Measurements from ENCODE around the gene NDRG3.

DNA sequence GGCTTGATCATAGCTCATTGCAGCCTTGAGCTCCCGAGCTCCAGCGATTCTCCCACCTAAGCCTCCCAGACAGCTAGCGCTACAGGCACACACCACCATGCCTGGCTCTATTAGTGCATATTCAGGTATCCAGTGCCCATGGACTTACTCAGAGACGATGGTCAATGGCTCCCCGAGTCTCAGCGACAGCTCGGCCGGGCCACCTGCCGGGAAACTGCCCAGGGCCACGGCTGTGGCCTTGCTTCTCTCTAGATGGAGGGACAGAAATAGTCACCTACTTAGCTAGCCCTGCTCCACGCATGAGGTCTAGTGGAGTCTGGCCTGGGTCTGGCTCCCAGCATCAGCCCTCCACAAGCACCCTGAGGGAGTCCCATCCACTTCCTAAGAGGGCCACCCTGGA is 111.5 kb downstream of the NDRG3 start:
- TF ChIP-seq, protein P1, sequence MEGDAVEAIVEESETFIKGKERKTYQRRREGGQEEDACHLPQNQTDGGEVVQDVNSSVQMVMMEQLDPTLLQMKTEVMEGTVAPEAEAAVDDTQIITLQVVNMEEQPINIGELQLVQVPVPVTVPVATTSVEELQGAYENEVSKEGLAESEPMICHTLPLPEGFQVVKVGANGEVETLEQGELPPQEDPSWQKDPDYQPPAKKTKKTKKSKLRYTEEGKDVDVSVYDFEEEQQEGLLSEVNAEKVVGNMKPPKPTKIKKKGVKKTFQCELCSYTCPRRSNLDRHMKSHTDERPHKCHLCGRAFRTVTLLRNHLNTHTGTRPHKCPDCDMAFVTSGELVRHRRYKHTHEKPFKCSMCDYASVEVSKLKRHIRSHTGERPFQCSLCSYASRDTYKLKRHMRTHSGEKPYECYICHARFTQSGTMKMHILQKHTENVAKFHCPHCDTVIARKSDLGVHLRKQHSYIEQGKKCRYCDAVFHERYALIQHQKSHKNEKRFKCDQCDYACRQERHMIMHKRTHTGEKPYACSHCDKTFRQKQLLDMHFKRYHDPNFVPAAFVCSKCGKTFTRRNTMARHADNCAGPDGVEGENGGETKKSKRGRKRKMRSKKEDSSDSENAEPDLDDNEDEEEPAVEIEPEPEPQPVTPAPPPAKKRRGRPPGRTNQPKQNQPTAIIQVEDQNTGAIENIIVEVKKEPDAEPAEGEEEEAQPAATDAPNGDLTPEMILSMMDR (conservative IDR thresholded peaks at IDR 0.05 in 1 of 2, IDR thresholded peaks at IDR 0.05 in 1 of 2; ENCODE audit: extremely low read depth in 1 of 2, insufficient read depth in 1 of 2, low read depth in 1 of 2, low read length in 2 of 2) = no peak
- no peak for TF ChIP-seq EZH2 (IDR thresholded peaks at IDR 0.05; ENCODE audit: borderline replicate concordance, low read length)

Data from mammary epithelial cell (primary cell).